ENCODE measurements around the gene LOC101059915.
"Not testable (repeated sequence)": the region's sequence is repeated elsewhere in the genome, so short reads cannot be mapped to it uniquely, and the experiment has no call there.

LOC101059915 gene

DNA sequence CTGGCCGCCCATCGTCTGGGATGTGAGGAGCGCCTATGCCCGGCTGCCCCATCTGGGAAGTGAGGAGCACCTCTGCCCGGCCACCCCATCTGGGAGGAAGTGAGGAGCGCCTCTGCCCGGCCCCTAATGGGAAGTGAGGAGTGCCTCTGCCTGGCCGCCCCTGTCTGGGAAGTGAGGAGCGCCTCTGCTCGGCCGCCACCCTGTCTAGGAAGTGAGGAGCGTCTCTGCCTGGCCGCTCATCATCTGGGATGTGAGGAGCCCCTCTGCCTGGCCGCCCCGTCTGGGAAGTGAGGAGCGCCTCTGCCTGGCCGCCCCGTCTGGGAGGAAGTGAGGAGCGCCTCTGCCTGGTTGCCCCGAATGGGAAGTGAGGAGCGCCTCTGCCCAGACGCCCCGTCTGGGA is 8.3 kb downstream of the LOC101059915 start:
- not testable (repeated sequence) for DNase-seq (ENCODE audit: low spot score)

GRCh38 chrX:71676068-71676795 is 8.9 kb downstream of the LOC101059915 start:
- not testable (repeated sequence) for DNase-seq (ENCODE audit: low spot score)

GRCh38 chrX:71677195-71677594 is 9.8 kb downstream of the LOC101059915 start:
- not testable (repeated sequence) for DNase-seq (ENCODE audit: low spot score)

DNA sequence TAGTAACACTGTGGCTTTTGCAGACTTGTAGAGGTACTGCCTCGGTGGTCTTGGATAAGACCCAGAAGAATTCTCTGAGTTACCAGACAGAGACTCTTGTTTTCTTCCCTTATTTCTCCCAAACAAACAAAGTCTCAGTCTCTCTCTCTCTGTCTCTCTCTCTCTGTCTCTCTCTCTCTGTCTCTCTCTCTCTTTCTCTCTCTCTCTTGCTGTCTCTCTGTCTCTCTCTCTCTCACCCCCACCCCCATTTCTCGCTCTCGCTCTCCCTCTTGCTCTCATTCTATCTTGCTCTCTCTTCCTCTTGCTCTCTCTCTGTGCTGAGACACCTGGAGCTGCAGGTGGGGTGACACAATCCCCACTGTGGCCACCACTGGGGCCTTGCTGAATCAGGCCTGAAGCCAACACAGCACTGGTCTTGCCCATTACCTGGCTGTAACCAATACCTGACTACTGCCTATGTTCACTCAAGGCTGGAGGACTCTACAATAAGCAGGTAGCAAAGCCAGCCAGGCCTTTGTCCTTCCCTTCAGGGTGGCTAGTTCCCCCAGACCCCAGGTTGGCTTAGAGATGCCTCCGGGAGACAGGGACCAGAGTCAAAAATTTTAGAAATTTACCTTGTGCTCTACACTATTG is 12.3 kb downstream of the LOC101059915 start:
- DNase-seq (ENCODE audit: low spot score): no peak

DNA sequence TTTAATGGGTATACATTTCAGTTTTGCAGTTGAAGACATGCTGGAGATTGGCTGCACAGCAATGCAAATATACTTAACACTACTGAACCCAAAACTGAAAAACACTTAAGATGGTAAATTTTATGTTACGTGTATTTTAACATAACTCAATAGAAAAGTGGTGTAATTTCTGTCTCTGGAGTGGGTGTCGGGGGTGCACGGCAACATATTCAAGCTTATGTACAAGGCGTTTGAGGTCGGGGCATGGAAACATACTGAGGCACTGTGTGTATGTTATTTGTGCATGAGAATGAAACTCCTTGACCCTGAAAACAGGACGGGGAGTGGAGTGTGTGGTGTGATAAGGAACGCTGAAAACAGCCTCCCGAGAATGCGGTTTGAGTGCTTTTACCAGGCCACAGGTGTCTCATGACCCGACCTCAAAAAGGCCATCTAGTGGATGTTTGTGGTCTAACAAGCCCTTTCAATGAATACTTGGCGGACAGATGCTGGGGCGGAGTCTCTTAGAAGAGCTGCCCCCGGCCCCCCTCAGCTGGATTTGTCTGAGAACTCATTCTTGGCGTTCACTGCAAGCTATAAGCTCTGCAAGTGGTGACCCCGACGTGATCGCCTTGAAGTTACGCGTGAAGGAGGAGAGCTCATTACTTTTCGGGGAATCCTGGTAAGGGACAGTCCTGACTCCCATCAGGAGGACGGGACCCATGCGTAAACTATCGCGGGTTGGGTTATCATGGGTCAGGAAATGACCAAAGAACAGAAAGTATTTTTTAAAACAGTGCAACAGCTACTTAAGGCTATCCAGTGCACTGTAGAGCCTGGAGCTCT is 29.5 kb downstream of the LOC101059915 start:
- not testable (repeated sequence) for DNase-seq (ENCODE audit: low spot score)

DNA sequence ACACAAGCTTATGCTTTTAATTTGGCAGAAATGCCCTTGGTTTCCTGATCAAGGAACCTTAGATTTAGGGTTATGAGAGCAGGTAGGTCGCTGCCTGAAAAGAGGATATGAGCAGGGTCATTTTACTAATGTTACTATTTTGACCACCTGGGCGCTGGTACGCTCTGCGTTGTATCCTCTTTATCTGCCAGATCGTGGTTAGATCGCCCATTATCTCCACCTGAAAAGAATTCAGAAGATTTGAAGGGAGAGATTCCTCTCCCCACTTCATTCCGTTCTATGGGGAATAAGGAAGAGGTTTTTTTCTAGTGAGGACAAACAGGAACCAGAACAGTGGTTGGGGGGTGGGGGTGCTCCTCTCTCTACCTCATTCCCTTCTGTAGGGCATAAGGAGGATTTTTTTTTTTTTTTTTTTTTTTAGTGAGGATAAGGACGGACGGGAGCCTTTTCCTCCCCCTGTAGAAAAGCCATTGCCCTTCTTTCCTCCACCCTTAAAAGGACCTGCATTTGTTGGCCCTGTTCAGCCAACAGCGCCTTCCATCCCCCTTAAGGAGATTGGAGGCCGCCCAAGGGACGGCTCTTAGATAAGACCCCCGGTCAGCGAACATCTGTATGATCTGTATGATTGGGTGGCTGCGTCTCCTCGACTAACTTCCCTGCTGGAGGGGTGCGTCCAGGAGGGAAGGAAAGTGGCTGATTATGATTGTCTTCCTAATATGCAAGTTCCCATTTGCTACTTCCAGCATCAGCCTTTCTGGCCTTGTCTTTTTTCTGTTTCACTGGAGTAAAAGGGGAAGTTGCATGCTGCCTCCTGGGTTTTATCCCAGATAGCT is 30.3 kb downstream of the LOC101059915 start:
- not testable (repeated sequence) for DNase-seq (ENCODE audit: low spot score)

- DNase-seq (ENCODE audit: low spot score): not testable (repeated sequence)
Measured at GRCh38 chrX:71698299-71699022, 31.1 kb downstream of the LOC101059915 start.

DNA sequence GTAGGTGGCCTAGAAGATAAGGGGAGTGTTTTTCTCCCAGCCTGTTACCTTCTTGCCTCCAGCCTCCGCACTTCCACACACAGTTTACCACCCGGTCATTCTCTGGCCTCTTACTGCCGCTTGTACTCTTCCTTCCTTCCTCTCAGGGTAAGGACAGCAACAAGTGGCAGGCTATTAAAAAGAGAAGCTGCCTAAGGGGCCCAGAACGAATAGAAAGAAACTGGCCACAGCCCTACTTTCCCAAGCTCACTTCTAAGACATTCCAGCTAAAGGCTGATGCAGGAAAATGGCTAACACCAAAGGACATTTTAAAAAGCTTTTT is 31.6 kb downstream of the LOC101059915 start:
- not testable (repeated sequence) for DNase-seq (ENCODE audit: low spot score)

DNA sequence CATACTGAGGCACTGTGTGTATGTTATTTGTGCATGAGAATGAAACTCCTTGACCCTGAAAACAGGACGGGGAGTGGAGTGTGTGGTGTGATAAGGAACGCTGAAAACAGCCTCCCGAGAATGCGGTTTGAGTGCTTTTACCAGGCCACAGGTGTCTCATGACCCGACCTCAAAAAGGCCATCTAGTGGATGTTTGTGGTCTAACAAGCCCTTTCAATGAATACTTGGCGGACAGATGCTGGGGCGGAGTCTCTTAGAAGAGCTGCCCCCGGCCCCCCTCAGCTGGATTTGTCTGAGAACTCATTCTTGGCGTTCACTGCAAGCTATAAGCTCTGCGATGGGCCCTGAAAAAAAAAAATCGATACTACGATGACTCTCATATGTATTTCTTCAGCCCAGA is 35.5 kb downstream of the LOC101059915 start:
- not testable (repeated sequence) for DNase-seq (ENCODE audit: low spot score)

DNA sequence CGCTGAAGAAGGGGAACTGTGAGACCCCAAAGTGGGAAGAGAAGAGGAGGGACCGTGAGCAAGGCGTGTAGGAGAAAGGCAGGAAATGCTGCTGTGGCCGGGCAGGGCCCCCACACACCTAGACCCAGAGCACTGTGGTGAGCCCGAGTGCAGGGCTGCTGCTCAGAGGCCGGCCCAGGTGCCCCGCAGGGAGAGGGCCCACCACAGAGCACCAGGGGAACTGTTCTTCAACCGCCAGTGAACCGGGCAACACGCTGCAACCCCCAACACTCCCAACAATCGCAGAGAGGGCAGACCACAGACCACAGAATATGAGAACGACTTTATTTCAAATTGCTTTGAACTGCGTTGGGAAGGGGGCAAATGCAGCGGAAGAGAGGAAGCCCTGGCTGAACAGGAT is 46.7 kb downstream of the LOC101059915 start:
- DNase-seq (ENCODE audit: low spot score): not testable (repeated sequence)

DNA sequence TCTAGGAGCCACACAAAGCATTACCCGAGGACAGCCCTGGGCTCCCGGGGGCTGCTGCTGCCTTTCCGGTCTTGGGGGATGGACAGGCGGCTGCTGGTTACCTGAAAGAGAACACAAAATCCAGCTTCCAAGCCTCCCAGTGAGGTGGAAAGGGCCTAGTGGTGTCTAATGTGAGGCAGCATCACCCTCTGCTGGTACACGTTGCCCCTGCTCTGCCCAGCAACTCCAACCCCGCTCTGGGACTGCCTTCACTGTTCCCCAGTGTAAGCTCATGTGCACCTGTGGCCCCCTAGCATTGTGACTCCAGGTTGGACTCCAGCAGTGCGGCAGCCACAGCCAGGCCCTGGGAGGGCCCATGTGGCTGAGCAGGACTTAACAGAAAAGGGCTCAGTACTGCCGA is 48.2 kb downstream of the LOC101059915 start:
- not testable (repeated sequence) for DNase-seq (ENCODE audit: low spot score)

GRCh38 chrX:71716323-71716722 is 49.0 kb downstream of the LOC101059915 start:
- DNase-seq (ENCODE audit: low spot score): not testable (repeated sequence)

GRCh38 chrX:71718185-71718584 is 50.8 kb downstream of the LOC101059915 start, which contains the start of gene CXorf49:
CXorf49 (minus strand) TSS chrX:71718285; CDS start chrX:71718151, 134 bp downstream.
- DNase-seq (ENCODE audit: low spot score): not testable (repeated sequence)

GRCh38 chrX:71719195-71719594 is 51.8 kb downstream of the LOC101059915 start:
- DNase-seq (ENCODE audit: low spot score): not testable (repeated sequence)

DNA sequence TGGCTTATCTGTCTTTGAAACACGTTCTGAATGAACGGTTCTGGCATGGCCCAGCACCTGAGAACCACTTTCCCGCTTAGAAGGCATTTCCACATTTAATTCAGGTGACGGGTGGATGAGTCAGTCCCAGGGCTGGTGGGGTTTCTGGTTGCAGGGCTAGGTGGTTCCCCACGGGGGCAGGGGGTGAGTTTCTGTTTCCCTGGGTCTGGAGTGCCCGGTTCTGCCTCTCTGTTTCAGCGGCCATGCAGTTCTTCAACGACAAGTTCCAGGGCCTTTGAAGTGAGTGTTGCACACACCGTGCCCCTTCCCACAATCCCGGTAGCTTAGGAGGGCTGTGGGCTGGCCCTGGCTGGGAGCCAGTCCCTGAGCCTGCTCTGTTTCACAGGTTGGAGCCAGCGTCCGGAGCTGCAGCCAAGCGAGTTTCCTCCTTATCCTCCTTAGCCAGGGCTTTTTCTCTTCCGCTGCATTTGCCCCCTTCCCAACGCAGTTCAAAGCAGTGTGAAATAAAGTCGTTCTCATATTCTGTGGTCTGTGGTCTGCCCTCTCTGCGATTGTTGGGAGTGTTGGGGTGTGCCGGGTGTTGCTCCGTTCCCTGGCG is 53.0 kb downstream of the LOC101059915 start:
- DNase-seq (ENCODE audit: low spot score): not testable (repeated sequence)
